Epithelial cell of esophagus (primary cell): ENCODE measurements around the gene TBX5.

Source experiments
- DNase-seq: peaks from one replicate; pipeline ENCODE4 v3.0.0; 2010; ENCODE audit warnings: low read depth
- H3K4me3 ChIP-seq: 2 replicates; pipeline ENCODE4 v1.5.1; 2011; ENCODE audit warnings: mild to moderate bottlenecking, low read length, control low read depth
- CTCF ChIP-seq: IDR thresholded peaks from 2 replicates; pipeline ENCODE4 v1.5.1; 2011; ENCODE audit warnings: low read depth, mild to moderate bottlenecking, low read length, control low read depth, inconsistent platforms; ENCODE audit not compliant: insufficient read depth; ENCODE audit errors: missing control alignments

TBX5 gene

DNA sequence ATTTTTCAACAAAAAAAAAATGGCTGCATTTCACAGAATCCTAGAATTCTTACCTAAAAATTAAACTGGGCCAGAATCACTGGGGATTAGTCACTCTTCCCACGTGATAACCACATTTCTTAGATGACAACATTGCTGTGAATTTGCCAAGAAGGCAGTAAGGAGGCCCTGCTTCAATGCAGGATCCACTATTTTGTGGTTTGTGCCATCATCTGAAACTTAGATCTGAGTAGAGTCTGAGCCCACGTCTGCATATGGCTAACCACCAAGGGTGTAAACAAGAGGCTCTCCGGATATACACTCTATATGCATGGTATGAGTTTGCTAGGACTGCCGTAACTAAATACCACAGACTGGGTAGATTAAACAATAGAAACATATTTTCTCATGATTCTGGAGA, 24.4 kb upstream of the TBX5 start:
- no peak for TF ChIP-seq CTCF
- no peak for DNase-seq
- H3K4me3 ChIP-seq: no peak overlapping the region

DNA sequence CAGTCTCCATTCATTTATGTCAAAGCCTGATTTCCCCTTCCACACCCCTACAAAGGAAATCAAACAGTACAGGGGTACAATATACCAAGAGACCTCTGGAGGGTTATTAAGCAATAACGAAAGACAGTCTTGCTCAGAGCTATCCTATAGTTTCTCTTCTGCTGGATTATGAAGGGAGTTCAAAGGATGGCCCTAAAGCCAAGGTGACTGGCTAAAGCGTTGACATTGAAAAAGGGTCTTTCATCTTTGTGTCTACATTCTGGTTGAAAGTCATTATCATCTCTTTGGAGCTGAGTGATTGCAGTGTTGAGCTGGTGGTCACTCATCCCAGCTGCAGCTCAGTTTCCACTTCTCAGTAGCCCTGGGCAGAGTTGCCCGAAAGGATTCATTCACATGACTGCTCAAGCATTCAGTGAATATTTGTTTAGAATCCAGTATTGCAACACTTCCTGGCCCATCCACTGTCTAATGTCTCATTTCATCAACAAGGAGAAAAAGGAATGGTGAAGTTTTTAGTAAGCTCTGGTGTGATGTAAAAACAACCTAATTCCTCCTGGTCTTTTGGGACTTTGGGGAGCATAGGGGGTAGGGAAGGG, 19.2 kb upstream of the TBX5 start:
- no peak for DNase-seq
- H3K4me3 ChIP-seq: no peak overlapping the region
- TF ChIP-seq CTCF: no peak

- no peak for TF ChIP-seq CTCF
These were observed 15.0 kb upstream of the TBX5 start for GRCh38 chr12:114420944-114421335.

GRCh38 chr12:114420182-114420943, 14.4 kb upstream of the TBX5 start:
- TF ChIP-seq CTCF: no peak

More at GRCh38 chr12:114420944-114421335, 15.0 kb upstream of the TBX5 start:
- no peak for DNase-seq
- no peak overlapping the region for H3K4me3 ChIP-seq

GRCh38 chr12:114416028-114416427, 10.1 kb upstream of the TBX5 start:
- TF ChIP-seq CTCF: no peak
- DNase-seq: no peak
- no peak overlapping the region for H3K4me3 ChIP-seq

More at GRCh38 chr12:114420182-114420943, 14.4 kb upstream of the TBX5 start:
- DNase-seq: no peak
- H3K4me3 ChIP-seq: no peak overlapping the region

- no peak overlapping the region for H3K4me3 ChIP-seq
- no peak for DNase-seq
- no peak for TF ChIP-seq CTCF
These were observed 9.6 kb upstream of the TBX5 start for GRCh38 chr12:114415525-114415868.
